Ramos (cell line): ENCODE data around the gene OR10G3.
"Not testable (repeated sequence)": the region's sequence is repeated elsewhere in the genome, so short reads cannot be mapped to it uniquely, and the experiment has no call there.

Experiments
- in situ Hi-C: fragments of 300-500 bp; cut with MboI; formaldehyde crosslinking; loops from one replicate; pipeline ENCODE4 v1.14.3; 2022; ENCODE audit warnings: low sequenced_read_pairs; ENCODE audit not compliant: unreplicated experiment

Gene OR10G3

DNA sequence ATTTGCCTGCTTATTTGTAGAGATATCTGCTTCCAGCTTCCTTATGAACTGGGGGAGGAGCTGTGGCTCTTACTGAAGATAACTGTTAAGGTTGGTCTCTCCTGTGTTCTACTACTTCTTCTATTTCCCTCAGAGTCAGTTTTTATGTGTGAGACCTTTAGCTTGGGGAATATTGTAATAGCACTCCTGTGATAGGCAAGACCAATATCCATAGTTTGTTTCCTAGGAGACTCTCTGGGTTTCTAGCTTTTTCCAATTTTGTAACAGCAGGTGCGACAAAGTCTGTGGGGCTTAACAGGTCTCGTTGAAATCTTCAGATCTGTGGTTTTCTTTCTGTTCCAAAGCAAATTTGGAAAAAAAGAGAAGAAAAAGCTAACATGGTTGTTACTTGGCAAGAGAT is at the start of gene OR10G3:
TSS of gene OR10G3 (minus strand) at position 101 of the 400 bp plus-strand sequence. CDS start 9,332 bp downstream, outside the sequence.
- in situ Hi-C loops: no loop called here

GRCh38 chr14:21626491-21627230 is 46.8 kb upstream of the OR10G3 start:
- in situ Hi-C loops: no loop called here

- in situ Hi-C loops: no loop called here
Observed at GRCh38 chr14:21617614-21618013, 37.7 kb upstream of the OR10G3 start.

DNA sequence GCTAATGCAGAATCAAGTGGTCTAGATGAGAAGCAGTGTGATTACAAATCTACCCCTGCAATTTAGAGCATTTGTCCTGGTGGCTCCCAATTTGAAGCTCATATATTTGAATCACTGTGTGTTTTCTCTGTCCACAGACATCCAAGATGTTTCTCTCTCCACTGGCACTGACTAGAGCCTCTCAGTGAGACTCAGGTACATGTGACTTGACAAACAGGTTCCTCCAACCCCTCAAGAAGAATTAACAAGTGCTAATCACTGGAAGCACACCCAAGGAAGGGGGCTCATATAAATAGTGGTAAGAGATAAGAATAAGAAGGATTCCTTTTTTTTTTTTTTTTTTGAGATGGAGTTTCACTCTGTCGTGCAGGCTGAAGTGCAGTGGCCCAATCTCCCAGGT is 34.4 kb upstream of the OR10G3 start:
- in situ Hi-C loops: no loop called here

DNA sequence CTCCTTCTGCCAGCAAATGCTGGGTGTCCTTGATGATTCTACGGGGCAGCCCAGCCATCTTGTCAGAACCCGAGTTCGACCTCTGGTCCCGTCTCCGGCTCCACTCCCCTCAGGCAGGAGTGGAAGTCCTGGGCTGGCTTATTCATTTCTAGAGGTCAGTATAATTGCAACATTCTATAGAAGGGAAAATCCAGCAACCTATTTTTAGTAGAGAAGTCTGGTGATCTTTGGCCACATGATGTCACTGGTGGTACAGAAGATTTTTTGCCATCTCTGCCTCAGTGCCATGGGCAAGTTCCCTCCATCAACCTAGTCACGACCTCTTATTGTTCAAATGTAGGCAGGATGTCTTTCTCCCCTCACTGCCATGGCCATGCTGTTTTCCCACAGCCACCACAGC is 32.4 kb upstream of the OR10G3 start:
- in situ Hi-C loops: no loop called here

GRCh38 chr14:21602181-21602580 is 22.3 kb upstream of the OR10G3 start:
- in situ Hi-C loops: not testable (repeated sequence)

- in situ Hi-C loops: no loop called here
Observed at GRCh38 chr14:21589317-21589716, 9.4 kb upstream of the OR10G3 start.

GRCh38 chr14:21575661-21576060 is 4.2 kb downstream of the OR10G3 start:
- in situ Hi-C loops: no loop called here

GRCh38 chr14:21572604-21573003 is 7.3 kb downstream of the OR10G3 start:
- in situ Hi-C loops: no loop called here

DNA sequence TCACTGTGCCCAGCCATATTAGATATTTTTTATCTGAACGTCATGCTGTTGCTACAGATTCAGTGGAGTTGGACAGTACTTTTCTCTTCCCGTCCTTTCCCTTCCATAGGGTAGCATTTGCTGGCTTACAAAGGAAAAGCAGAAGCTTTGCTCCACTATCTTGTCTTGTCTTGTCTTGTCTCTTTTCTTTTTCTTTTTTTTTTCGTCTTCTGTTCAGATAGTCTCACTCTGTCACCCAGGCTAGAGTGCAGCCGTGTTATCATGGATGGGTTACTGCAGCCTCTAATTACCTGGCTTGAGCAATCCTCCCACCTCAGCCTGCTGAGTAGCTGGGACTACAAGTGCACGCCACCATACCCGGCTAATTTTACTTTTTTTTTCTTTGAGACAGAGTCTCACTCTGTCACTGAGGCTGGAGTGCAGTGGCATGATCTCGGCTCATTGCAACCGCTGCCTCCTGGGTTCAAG is 21.1 kb downstream of the OR10G3 start:
- in situ Hi-C loops: loop anchor here (5.0 to 10.0 kb wide), 2 partner anchors 56 to 94 kb away; no protein-coding TSS in a partner anchor

DNA sequence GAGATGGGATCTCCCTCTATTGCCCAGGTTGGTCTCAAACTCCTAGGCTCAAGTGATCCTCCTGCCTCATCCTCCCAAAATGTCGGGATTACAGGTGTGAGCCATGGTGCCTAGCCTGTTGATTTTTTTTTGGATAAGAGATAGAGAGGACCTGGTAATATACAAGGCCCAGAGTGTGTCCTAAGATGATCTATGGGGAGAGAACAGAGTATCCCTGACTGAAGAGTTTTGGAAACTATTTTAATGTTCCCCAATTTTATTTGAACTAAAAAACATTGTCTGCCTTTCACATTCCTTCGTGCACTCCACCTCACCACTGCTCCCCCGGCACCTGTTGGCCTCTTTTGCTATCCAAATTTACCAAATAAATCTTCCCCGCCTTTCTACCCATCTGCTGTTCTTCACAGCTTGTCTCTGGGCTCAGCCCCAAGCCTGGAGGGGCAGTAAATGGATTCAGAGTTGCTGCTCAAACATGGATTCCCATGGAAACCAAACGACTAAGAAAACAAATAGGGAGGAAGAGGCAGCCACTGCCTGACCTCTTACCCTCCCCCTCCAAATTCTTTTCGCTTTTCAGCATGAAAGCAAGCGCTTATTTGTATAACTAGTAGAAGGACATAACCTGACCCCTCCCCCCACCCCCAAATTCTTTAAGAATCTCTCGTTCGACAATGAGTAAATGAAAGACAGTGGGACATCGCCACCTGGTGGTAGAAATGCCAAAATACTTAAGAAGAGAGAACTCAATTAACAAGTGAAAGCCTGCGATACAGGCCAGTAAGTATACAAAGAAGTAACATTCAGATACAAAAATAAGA is 22.6 kb downstream of the OR10G3 start:
- in situ Hi-C loops: loop anchor here (5.0 to 10.0 kb wide), 2 partner anchors 55 to 92 kb away; no protein-coding TSS in a partner anchor

DNA sequence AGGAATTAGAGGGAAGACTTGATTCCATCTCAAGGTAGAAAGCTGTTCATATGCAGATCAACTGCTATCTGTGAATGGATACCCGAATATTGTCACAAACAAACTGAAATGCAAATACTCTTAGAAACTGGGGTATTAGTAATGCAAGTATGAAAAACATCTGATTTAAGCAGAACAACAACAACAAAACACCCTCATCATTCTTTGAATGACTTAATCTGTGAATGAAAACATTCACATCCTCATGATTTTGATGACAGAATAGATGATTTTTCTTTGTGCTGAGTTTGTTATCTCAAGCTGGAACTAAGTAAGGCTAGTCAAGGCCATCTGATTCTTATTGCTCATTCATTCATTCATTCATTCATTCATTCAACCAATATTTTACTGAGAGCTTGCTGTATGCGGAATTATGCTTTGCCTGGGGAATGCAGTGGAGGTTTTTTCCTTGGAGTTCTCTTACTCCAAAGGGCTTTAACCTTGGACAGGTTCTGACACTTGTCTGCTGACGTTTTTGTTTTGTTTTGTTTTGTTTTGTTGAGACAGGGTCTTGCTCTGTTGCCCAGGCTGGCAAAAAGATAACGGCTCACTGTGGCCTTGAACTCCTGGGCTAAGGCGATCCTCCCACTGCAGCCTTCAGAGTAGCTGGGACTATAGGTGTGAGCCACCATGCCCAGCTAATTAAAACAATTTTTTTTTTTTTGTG is 23.3 kb downstream of the OR10G3 start:
- in situ Hi-C loops: loop anchor here (5.0 to 10.0 kb wide), 2 partner anchors 54 to 92 kb away; no protein-coding TSS in a partner anchor

DNA sequence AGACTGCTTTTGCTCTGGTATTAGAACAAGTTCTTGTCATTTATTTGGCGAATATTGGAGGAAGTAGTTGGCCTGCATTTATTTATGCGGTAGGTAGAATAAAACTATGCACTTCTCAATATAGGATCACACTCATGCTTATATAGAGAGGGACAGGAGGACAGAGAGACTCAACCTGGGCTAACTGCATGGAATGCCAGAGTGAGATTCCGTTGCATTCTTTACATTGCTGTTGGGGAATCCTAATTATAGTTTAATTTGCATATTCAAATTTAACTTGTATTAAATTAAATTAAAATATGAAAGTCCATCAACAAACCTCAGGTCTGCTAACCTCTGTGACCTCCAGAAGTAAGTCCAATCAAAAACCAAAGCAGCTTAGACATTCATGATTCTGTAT is 26.6 kb downstream of the OR10G3 start:
- in situ Hi-C loops: loop anchor here (10.0 kb wide), 1 partner anchor 88 kb away; no protein-coding TSS in a partner anchor

GRCh38 chr14:21544588-21544987 is 35.3 kb downstream of the OR10G3 start:
- in situ Hi-C loops: not testable (repeated sequence)

GRCh38 chr14:21543963-21544362 is 35.9 kb downstream of the OR10G3 start:
- in situ Hi-C loops: no loop called here

DNA sequence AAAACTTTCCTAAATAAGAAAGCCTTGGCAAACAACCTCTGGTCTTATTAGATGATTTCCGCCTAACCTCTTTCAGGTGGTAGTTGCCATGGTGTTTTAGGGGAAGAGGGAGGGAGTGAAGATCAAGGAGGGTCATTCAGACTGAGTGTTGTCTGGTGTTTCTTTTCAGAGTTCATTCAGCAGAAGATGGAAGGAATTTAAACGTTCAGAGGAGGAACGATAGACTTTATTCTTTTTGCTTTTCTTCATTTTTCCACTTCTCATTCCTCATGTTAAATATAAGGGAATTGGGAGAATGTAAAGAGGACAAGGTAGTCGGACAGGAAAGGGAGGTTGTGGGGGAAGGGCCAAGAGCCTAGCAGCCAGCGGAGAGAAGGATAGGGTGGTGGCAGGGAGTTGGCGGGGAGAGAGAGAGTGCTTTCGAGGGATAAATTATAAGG is 36.3 kb downstream of the OR10G3 start:
- in situ Hi-C loops: no loop called here

DNA sequence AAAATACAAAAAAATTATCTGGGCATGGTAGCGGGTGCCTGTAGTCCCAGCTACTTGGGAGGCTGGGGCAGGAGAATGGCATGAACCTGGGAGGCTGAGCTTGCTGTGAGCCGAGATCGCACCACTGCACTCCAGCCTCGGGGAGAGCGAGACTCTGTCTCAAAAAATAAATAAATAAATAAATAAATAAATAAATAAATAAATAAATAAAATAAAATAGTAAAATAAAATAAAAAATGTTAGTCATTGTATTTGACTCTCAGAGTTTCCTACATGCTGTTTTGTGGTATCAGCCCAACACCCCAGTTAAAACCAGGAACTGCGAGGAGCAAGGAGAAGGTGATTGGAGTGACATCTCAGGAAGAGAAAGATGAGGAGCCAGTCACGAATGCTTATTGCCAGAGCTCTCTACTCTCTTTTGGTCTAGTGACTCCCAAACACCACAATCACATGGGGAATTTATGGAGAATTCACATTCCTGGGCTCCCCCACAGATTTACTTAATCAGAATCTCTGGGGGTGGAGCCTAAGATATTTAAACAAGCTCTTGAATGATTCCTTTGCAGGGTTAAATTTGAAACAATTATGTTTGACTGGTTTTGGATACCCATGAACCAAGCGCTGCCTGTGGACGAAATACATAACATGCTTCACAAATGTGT is 38.3 kb downstream of the OR10G3 start:
- in situ Hi-C loops: no loop called here

DNA sequence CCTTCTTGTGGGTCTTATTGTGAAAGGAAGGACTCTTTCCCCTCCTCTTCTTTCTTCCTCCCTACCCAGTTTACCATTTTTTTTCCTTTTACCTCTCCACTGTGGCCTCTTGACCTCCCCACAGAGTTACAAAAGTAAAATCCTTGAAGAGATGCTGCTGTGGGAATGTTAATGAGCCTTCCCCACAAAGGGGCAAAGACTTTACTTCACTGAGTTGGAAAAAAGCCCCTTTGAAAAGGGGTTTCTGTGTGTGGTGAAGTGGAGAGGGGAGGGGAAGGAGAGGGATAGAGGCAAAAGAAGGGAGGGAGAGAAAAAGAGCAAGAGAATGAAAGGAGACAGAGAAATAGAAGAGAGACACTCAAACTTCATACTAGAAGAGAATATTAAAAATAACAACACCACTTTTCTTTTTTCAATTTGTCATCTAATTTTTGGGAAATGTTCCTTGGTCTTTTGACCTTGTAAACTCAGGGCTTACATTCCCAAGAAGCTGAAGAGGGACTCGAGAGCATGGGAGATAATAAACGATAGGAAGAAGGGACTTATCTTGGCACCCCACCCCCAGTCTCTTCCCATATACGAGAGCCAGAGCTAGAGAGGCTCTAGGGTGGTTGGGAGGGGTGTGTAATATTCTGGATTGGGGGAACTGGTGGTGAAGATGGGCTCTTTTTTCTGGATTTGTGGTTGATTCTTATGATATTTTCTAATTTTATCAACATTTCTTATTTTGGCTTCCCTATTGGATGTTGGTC is 40.5 kb downstream of the OR10G3 start:
- in situ Hi-C loops: no loop called here

GRCh38 chr14:21537090-21537424 is 42.8 kb downstream of the OR10G3 start:
- in situ Hi-C loops: no loop called here
